Omental fat pad (tissue), 4 donors: ENCODE measurements around the gene MAP2K6. TPM values are rescaled to one million over a fixed set of nuclear protein-coding genes. Genes with fewer than 3 reads are reported as not detected.

Experiments
- ATAC-seq: fragments of 150-250 bp; one replicate; pipeline ENCODE4 v1.9.1; 2016; ENCODE audit warnings: mild to moderate bottlenecking, moderate library complexity; ENCODE audit not compliant: low FRiP score
- DNase-seq: peaks from one replicate; pipeline ENCODE4 v3.0.0-alpha.2; 2019; ENCODE audit warnings: low spot score
- CTCF ChIP-seq, 3 donors: fragments of 450-650 bp; IDR thresholded peaks; one replicate each; pipeline ENCODE4 v1.5.1; 2016 to 2017; ENCODE audit warnings: antibody characterized with exemption in 3 of 3, mild to moderate bottlenecking in 3 of 3, moderate library complexity in 2 of 3
- total RNA-seq, 4 donors: library from RNA; depleted of rRNA; stranded (reverse); fragments of >200 nt; gene quantifications; one replicate each; pipeline ENCODE4 v1.1.0, GENCODE V29; 2016

The MAP2K6 gene
- total RNA-seq, 4 donors from 2014 or later, result 3.5 to 24.3 (median 4.8) TPM

- DNase-seq, result no peak
- TF ChIP-seq CTCF (IDR thresholded peaks at IDR 0.05), result no peak
Measured at GRCh38 chr17:69511250-69511649, 96.8 kb downstream of the MAP2K6 start.

GRCh38 chr17:69512946-69513345 is 98.4 kb downstream of the MAP2K6 start:
- TF ChIP-seq CTCF (IDR thresholded peaks at IDR 0.05), result no peak
- DNase-seq (no peak), ATAC-seq (no peak)

More at GRCh38 chr17:69511250-69511649, 96.8 kb downstream of the MAP2K6 start:
- no peak for ATAC-seq

- no peak for TF ChIP-seq CTCF (IDR thresholded peaks at IDR 0.05)
- DNase-seq, result no peak
- no peak for ATAC-seq
Measured at GRCh38 chr17:69516225-69516624, 101.7 kb downstream of the MAP2K6 start.

- ATAC-seq (no peak), DNase-seq (no peak)
- TF ChIP-seq CTCF (IDR thresholded peaks at IDR 0.05), result no peak
Measured at GRCh38 chr17:69516911-69517310, 102.4 kb downstream of the MAP2K6 start.

- no peak for DNase-seq
- no peak for ATAC-seq
- no peak for TF ChIP-seq CTCF (IDR thresholded peaks at IDR 0.05)
Measured at GRCh38 chr17:69518951-69519350, 104.5 kb downstream of the MAP2K6 start.

GRCh38 chr17:69523244-69523861 is 108.9 kb downstream of the MAP2K6 start:
- TF ChIP-seq CTCF (IDR thresholded peaks at IDR 0.05), result no peak
- DNase-seq (no peak), ATAC-seq (no peak)

GRCh38 chr17:69524854-69525253 is 110.4 kb downstream of the MAP2K6 start:
- ATAC-seq (no peak), DNase-seq (no peak)
- TF ChIP-seq CTCF (IDR thresholded peaks at IDR 0.05), result no peak
